ENCODE results near the gene L3MBTL4.

The L3MBTL4 gene

GRCh38 chr18:6363216-6363615, 51.5 kb downstream of the L3MBTL4 start:
- TF ChIP-seq, protein P1, sequence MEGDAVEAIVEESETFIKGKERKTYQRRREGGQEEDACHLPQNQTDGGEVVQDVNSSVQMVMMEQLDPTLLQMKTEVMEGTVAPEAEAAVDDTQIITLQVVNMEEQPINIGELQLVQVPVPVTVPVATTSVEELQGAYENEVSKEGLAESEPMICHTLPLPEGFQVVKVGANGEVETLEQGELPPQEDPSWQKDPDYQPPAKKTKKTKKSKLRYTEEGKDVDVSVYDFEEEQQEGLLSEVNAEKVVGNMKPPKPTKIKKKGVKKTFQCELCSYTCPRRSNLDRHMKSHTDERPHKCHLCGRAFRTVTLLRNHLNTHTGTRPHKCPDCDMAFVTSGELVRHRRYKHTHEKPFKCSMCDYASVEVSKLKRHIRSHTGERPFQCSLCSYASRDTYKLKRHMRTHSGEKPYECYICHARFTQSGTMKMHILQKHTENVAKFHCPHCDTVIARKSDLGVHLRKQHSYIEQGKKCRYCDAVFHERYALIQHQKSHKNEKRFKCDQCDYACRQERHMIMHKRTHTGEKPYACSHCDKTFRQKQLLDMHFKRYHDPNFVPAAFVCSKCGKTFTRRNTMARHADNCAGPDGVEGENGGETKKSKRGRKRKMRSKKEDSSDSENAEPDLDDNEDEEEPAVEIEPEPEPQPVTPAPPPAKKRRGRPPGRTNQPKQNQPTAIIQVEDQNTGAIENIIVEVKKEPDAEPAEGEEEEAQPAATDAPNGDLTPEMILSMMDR (IDR thresholded peaks at IDR 0.05; ENCODE audit: control extremely low read depth, extremely low read depth, low read depth, missing control alignments), result no peak
- POLR2A ChIA-PET, result interaction anchor here (0.5 to 0.7 kb wide), 2 partner anchors 11 to 14 kb away, joined by 3 to 4 read pairs; no protein-coding TSS in a partner anchor
- DNase-seq (ENCODE audit: extremely low spot score), result peak; percentile 49
- CTCF ChIA-PET, result interaction anchor here (1.0 to 1.2 kb wide), 2 partner anchors 11 to 75 kb away, joined by 3 read pairs; no protein-coding TSS in a partner anchor

- DNase-seq (ENCODE audit: extremely low spot score), result no peak
- CTCF ChIA-PET, result interaction anchor here (1.2 kb wide), 1 partner anchor 76 kb away, joined by 3 read pairs; no protein-coding TSS in a partner anchor
- TF ChIP-seq, protein P1 (IDR thresholded peaks at IDR 0.05; ENCODE audit: control extremely low read depth, extremely low read depth, low read depth, missing control alignments), result no peak
- POLR2A ChIA-PET, result no interaction called here
Observed at GRCh38 chr18:6362559-6363129, 52.1 kb downstream of the L3MBTL4 start.

DNA sequence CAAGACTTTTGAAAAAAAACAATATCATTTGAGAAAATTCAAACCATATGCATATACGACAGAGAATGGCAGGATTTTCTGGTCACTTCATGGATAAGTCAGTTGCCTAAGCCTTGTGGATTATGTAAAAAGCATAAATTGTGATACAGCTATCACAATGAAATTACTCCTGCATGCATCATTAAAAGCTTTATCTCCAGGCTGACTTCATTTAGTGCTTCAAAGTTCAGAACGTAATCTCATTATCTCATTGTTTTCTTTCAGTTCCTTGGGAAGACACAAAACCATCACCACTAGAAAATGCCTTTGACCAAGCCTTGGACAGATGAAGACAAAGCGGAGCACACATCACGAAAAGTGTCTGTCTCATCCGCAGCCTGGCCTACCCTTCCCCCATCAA, 57.0 kb downstream of the L3MBTL4 start:
- ChIA-PET CTCF (interaction anchor here (1.8 kb wide), 1 partner anchor 10 kb away, joined by 5 read pairs; no protein-coding TSS in a partner anchor), POLR2A (no interaction called here)
- TF ChIP-seq, protein P1 (IDR thresholded peaks at IDR 0.05; ENCODE audit: control extremely low read depth, extremely low read depth, low read depth, missing control alignments), result no peak
- DNase-seq (ENCODE audit: extremely low spot score), result no peak

DNA sequence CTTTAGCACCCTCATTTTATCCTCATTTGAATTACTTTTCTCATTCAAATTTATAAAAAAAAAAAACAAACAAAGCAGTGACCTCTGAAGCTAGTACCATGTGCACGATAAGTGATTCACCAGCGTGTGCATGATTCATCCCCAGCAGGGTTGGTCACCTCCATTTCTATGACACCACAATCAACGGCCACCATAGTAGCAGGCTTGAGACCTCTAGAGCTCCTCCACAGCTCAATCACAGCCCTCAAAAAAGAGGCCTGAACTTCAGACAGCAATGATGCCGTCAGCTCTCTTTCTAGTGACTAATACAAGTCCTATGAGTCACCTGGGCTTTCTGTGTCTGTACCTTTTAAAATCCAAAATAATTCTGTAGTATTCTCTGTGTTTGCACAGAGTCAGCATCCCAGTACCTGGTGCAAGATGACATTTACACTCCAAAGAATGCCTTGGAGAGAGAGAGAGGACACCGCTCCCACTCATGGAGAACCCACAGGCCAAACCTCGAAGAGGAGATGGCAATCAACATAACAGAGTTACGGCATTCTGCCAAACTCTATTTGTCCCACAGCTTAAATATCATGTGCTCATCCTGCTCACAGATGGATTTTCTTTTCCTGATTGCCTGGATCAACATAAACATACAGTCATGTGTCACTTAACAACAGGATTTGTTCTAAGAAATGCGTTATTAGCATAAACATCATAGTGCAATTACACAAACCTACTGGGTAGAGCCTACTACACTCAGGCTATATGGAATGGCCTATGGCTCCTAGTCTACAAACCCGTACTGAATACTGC, 58.7 kb downstream of the L3MBTL4 start:
- POLR2A ChIA-PET, result no interaction called here
- no peak for DNase-seq (ENCODE audit: extremely low spot score)
- CTCF ChIA-PET, result interaction anchor here (0.9 to 1.1 kb wide), 2 partner anchors 14 to 25 kb away, joined by 3 to 4 read pairs; no protein-coding TSS in a partner anchor

GRCh38 chr18:6352275-6352674, 62.4 kb downstream of the L3MBTL4 start:
- ChIA-PET POLR2A (no interaction called here), CTCF (interaction anchor here (1.6 kb wide), 1 partner anchor 12 kb away, joined by 3 read pairs; no protein-coding TSS in a partner anchor)
- TF ChIP-seq, protein P1 (IDR thresholded peaks at IDR 0.05; ENCODE audit: control extremely low read depth, extremely low read depth, low read depth, missing control alignments), result no peak
- DNase-seq (ENCODE audit: extremely low spot score), result no peak

More for the DNA sequence above, 58.7 kb downstream of the L3MBTL4 start:
- TF ChIP-seq, protein P1 (IDR thresholded peaks at IDR 0.05; ENCODE audit: control extremely low read depth, extremely low read depth, low read depth, missing control alignments), result no peak

DNA sequence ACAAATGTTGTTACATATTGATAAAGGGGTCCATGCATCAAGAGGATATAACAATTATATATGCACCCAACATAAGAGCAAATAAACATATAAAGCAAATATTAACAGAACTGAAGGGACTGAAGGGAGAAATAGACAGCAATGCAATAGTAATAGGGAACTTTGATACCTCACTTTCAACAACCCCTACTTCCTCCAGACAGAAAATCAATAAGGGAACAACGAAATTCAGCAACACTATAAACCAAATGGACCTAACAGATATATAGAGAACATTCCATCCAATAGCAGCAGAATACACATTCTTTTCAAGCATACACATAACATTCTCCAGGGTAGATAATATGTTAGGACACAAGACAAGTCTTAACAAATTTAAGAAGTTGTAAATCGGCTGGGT, 71.7 kb downstream of the L3MBTL4 start:
- POLR2A ChIA-PET, result no interaction called here
- CTCF ChIA-PET, result no interaction called here
- TF ChIP-seq, protein P1 (IDR thresholded peaks at IDR 0.05; ENCODE audit: control extremely low read depth, extremely low read depth, low read depth, missing control alignments), result no peak
- DNase-seq (ENCODE audit: extremely low spot score), result no peak
